ENCODE data around the gene FAM47E. TPM values are rescaled to one million over a fixed set of nuclear protein-coding genes. Genes with fewer than 3 reads are reported as not detected.
A peak's percentile ranks its signal among the peaks of the same experiment; 100 is the strongest.

The FAM47E gene
- polyA plus RNA-seq, 5 donors = 5.6 to 8.7 (median 6.4) TPM

GRCh38 chr4:76300012-76300411 is 48.5 kb downstream of the FAM47E start:
- DNase-seq = no peak

DNA sequence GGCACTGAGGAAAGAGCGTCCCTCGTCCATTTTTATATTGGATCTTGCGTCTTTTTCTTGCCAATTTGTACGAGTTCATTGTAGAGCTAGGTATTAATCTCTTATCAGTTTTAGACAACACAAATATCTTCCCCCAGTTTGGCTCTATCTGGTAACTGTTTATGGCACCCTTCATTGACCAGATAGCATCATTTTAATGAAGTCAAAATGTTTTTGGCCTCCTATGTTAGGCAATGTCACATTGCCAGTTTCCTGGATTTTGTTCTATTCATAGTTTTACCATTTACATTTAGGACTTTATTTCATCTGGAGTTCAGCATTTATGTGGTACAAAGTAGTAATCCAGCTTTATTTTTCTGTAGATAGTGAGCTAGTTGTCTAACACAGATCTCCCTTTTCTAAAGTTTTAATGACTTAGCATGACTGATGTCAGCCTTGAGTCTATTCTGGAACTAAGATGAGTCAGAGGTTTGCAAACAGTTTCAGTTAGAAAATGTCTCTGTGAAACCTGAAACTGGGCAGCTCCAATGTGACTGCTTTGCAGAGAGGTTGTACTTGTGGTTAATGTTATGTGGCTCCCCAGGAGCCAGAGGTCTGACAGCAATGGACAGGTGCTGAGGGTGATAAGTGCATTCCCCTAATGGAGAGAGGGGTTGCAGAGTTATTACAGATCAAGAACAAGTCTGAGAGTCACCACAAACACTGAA is 49.7 kb downstream of the FAM47E start:
- no peak for DNase-seq

DNA sequence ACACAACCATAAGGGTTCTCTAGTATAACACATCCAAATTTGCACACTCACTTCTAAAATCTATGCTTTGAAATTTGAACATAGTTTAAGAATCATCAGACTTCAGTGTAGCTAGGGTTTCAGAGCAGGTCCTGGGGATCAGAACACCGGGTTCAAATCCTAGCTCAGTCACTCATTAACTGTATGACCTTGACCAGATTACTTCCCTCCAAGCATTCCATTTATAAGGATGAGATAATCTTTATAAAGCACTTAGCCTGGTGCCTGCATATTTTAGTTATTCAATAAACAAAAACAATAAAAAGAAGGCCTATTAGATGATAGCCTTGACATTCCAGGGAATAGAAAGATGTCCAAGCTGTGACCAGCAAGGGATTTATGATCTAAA is 50.2 kb downstream of the FAM47E start:
- no peak for DNase-seq

- DNase-seq = no peak
Observed at GRCh38 chr4:76302826-76303438, 51.4 kb downstream of the FAM47E start.

DNA sequence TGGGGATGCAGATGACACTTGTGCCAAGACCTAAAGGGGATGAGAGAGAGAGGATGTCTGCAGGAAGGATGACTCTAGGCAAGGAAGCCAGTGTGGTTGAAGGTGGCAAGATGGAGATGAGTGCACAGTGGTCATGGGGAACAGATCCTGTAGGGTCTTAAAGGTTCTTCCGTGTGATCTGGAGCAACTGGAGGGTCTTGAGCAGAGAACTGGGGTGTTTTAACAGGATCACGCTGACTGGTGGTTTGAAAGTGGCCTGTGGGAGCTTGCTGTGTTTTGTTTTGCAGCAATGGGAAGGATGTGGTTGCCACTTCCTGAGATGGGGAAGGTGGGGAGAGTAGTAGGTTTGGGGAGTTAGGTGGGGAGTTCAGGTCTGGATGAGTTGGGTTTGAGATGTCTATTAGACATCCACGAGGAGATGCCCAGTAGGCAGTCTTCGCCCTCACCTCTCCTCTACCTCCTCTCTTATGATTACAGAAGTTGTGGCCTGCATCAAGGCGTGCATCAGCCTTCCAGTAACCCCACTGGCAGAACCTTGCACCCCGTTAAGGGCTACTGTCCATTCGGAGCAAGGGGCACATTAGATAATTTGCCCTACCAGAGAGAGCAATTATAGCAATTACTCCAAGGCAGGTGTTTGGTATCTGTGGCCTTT is 53.6 kb downstream of the FAM47E start:
- DNase-seq = no peak

GRCh38 chr4:76305971-76306881 is 54.7 kb downstream of the FAM47E start, which contains the start of gene STBD1:
Gene STBD1 (plus strand): TSS chr4:76306733. CDS start chr4:76306770, 37 bp downstream.
- peak; percentile 72 to 77 for DNase-seq

DNA sequence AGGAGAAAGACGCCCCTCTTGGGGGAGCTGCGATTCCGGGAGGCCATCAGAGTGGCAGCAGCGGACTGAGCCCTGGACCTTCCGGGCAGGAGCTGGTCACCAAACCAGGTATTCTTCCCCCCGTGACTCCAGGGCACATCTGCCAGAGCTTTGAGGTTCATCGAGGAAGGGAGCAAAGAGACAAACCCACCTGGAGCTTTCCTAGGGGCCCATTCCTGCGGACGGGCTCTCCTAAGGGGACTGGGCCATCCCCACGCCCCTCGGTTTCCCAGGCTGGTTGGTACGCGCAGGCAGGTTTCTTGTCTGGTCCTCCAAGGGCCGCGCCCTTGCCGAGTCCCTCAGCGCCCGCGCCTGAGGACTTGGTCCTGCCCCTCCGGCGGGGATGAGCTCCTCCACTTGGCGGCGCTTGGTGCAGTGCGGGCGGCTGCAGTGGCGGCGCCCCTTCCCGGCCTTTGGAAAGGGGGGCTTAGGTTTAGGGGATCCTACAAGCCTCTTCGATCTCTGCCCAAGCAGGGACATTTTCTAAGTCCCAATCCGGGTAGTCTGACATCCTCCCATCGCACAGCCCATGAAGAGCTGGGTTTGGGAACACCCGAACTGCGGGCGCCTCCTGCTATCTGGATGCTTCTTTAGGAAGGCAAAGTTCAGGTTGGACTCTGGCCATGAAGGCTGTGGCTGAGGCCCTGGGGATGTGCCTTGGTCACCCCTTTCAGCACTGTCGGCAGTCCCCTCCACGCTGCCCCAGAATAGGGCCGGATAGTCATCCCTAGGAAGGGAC is 55.5 kb downstream of the FAM47E start:
- DNase-seq = peak; percentile 29 to 44

DNA sequence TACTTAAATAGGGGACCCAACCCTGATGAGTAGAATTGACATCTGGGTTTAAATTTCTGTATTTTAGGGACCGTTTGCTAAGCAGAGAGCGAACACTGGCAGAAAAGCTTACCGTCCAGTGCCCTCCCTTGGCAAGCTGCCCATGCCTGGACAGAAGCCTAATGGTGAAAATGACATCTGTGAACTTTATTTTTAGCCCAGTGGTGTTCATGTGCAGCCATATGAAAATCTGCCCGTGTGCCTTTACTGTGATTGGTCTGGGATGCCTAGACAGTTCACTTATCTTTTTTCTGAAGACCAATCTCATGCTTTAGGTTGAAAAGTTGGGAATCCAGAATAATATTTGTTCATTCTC is 56.1 kb downstream of the FAM47E start:
- DNase-seq = no peak

DNA sequence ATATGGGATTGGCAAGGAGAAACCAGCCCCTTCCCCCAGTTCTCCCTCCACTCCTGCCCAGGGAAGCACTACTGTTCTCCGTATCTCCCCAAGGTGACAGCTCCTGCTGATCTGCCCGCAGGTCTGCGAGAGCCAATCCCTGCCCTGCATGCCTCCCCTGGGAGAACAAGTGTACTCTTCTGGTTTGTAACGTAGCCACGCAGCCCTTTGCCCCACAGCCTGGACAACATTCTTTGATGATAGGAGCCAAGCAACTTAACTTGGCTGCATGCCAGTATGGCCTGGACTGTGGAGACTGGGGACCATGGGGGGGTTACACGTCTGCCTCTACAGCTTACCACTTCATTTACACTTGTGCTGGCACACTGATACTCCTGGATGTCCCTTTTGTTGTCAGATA is 57.0 kb downstream of the FAM47E start:
- DNase-seq = peak in 1 of 2 donors; percentile 41

DNA sequence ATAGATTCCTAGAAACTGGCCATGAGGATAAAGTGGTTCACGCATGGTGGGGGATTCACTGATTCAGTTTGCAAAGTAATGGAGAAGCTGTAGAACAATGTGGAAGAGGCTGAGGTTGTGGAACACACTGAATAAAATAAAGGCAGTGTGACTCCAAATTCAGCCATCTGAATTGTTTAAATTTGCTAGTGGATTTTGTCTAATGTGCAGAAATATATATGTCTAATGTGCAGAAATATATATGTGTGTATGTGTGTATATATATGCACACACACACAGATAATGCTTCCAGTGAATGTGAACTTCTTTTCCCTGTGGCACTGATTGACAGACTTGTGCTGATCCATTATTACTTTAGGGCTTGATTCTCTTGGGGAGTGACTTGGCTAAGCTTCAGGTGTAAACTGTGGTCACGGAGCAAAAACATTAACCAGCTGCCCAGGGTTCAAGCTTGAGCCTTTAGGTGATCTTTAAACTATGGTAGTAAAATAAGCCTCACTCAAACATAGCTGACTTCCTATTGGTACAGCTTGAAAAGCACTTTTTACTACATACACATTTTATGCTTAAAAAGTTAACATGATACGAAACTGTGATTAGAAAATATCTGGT is 58.5 kb downstream of the FAM47E start:
- no peak for DNase-seq

GRCh38 chr4:76310683-76311082 is 59.2 kb downstream of the FAM47E start:
- DNase-seq = no peak

GRCh38 chr4:76311896-76312331 is 60.4 kb downstream of the FAM47E start:
- DNase-seq = no peak

DNA sequence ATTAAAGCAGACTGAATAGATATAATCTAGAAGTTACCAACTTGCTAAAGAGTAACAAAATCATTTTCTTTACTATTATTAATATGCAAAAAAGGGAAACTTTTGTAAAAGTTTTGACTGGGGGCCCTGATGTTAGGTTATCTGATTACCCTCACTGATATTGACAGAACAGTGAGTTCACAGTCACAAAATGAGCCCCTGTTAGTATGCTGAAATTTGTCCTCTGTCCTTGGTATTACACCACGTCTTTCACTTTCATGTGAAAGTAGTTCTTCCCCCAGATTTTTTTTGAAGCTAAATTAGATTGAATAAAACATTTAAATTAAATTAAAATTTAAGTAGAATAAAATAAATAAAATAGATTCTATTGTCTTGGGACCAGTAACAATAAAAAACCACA is 60.9 kb downstream of the FAM47E start:
- no peak for DNase-seq

DNA sequence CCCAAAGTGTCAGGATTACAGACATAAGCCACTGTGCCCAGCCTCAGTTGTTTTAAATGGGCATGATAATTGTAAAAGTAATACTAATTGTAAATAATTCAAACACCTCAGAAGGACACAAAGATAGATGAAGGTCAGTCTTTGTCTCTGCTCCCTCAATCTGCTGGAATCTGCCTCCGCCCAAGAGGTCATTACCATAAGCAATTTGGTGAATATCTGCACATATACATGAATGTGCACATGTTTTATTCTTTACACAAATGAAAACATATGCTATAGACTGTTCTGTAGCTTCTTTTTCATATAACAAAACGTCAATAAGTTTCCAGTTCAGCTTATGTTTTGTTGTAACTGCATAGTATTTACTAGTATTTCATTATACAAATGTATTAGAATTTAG is 62.0 kb downstream of the FAM47E start:
- no peak for DNase-seq

DNA sequence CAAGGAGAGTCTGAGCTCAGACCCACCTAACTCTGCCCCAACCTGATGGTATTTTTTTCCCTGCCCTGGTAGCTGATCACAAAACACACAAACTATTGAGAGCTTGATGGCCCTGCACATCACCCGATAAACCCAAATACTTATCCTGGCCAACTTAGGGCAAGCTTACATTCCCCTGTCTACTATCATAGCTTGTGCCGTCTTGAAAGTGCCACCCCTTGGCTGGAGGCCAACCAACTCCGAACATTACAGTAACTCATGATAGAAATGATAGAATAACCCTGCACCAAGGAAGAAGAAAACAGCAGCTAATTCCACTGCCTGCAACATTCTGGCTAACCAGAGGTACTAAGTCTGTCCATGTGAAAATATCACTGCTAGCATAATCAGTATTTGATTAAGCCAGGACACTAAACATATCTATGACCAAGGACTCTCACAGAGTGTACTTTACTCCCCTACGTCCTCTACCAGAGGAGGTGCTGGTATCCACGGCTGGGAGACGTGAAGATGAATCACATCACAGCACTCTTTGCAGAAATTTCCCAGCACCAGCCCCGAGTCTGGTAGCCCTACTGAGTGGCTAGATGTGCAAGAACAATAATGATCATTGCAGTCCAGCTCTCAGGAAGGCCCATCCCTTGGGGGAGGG is 63.9 kb downstream of the FAM47E start:
- no peak for DNase-seq

GRCh38 chr4:76316131-76316530 is 64.6 kb downstream of the FAM47E start:
- no peak for DNase-seq

DNA sequence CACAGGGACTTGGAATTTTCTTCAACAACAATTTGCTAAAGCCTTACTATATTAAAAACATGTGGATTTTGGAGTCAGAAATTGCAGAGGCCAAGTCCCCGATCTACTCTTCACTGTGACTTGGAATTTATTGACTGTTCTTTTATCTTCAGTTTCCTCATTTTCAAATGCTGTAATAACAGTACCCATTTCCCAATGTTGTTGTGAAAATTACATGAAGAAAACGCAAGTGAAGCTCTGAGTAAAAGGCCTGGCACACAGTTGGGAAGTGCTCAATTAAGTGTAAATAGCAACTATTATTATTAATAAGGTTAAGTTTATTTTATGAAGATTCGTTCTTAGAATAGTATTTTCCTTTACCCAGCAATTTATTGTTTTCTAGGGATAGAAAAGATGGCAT is 70.7 kb downstream of the FAM47E start:
- DNase-seq = no peak

DNA sequence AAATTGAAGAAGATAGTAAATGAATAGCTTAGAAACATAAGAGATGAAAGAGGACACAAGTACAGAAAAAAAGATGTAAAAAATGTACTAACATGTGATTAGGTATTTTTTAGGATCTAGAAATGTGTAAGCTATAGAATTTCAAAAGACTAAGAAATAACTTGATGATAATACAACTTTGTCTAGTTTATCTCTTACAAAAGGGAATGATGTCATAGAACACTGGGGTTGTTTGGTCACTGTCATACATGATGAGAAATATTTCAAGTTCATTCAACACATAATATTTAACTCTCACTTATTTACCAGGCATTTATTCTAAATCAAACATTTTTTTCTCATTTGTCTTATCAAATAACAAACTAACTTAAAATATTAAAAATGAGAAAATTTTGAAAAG is 73.6 kb downstream of the FAM47E start:
- DNase-seq = no peak

GRCh38 chr4:76326515-76326914 is 75.0 kb downstream of the FAM47E start:
- DNase-seq = no peak

Measured in right lung (tissue), 5 donors.